ENCODE results near the gene LIMCH1.

- no peak for TF ChIP-seq POLR2A (IDR thresholded peaks at IDR 0.05)
- TF ChIP-seq CTCF (IDR thresholded peaks at IDR 0.05): no peak
These were observed 122.4 kb downstream of the LIMCH1 start for GRCh38 chr4:41660352-41660751.
